Measurements from ENCODE around the gene SETD7.

GRCh38 chr4:139596684-139597279 is 40.8 kb upstream of the SETD7 start:
- TF ChIP-seq CTCF (IDR thresholded peaks at IDR 0.05) = no peak
- TF ChIP-seq POLR2AphosphoS5 (IDR thresholded peaks at IDR 0.05) = no peak
